Tibial nerve (tissue), 4 donors: ENCODE results near the gene LRRN4CL. TPM values are rescaled to one million over a fixed set of nuclear protein-coding genes. Genes with fewer than 3 reads are reported as not detected.

Source experiments
- DNase-seq, 2 donors: peaks; one replicate each; pipeline ENCODE4 v3.0.0-alpha.2; 2019; ENCODE audit warnings: low spot score in 2 of 2
- H3K27ac ChIP-seq, 4 donors: fragments of 200-600 bp; sonication (generic) in 3 of 4; one replicate each; pipeline ENCODE4 v1.5.1; 2017 to 2019; ENCODE audit warnings: mild to moderate bottlenecking in 1 of 4
- H3K27me3 ChIP-seq, 2 donors: fragments of 200-600 bp; sonication (generic) in 1 of 2; one replicate each; pipeline versions ENCODE4 v1.5.1 to v1.6.0; 2017 to 2019
- H3K36me3 ChIP-seq, 3 donors: fragments of 200-600 bp; sonication (generic); one replicate each; pipeline ENCODE4 v1.5.1; 2018 to 2019
- H3K4me1 ChIP-seq, 4 donors: fragments of 200-600 bp; sonication (generic) in 3 of 4; one replicate each; pipeline ENCODE4 v1.5.1; 2017 to 2019
- H3K4me3 ChIP-seq, 4 donors: fragments of 200-600 bp; sonication (generic) in 3 of 4; one replicate each; pipeline ENCODE4 v1.5.1; 2017 to 2019; ENCODE audit warnings: mild to moderate bottlenecking in 1 of 4, moderate library complexity in 1 of 4
- H3K9me3 ChIP-seq, 4 donors: fragments of 200-600 bp; sonication (generic) in 3 of 4; one replicate each; pipeline ENCODE4 v1.5.1; 2017 to 2019
- CTCF ChIP-seq, 5 experiments: fragments of 200-600 bp in 3 of 5; fragments of 450-650 bp in 2 of 5; sonication (generic) in 3 of 5; IDR thresholded peaks; one replicate each; pipeline ENCODE4 v1.5.1; 2016 to 2019; ENCODE audit warnings: antibody characterized with exemption in 5 of 5, mild to moderate bottlenecking in 3 of 5, moderate library complexity in 2 of 5
- EP300 ChIP-seq, 2 donors: sonication (generic); formaldehyde crosslinking; IDR thresholded peaks; one replicate each; pipeline ENCODE4 v1.6.1; 2017; ENCODE audit warnings: antibody characterized with exemption in 2 of 2, mild to moderate bottlenecking in 1 of 2
- POLR2A ChIP-seq, 2 donors: fragments of 450-650 bp; IDR thresholded peaks; one replicate each; pipeline ENCODE4 v1.6.1; 2017; ENCODE audit warnings: antibody characterized with exemption in 2 of 2, mild to moderate bottlenecking in 2 of 2, moderate library complexity in 2 of 2
- WGBS, 2 donors: methylation state at CpG; one replicate each; pipeline ENCODE4 v1.1.5; 2018; 5-methylcytosine and 5-hydroxymethylcytosine counted together
- total RNA-seq, 4 donors: library from RNA; depleted of rRNA; stranded (reverse); fragments of >200 nt; gene quantifications; one replicate each; pipeline ENCODE4 v1.1.0, GENCODE V29; 2016

The LRRN4CL gene
- total RNA-seq, 4 donors from 2014 or later, result 44.6 to 64.8 (median 48.4) TPM

- H3K9me3 ChIP-seq, result no peaks in the 10 kb centered on the region
- no peak for TF ChIP-seq CTCF (IDR thresholded peaks at IDR 0.05)
- TF ChIP-seq EP300 (IDR thresholded peaks at IDR 0.05), result no peak
- no peak for TF ChIP-seq POLR2A (IDR thresholded peaks at IDR 0.05)
- peak overlapping the region; percentile 66 to 96 (median 90) for H3K4me3 ChIP-seq
- H3K4me1 ChIP-seq, result peaks cover 0 to 70% (median 47%) of the 10 kb centered on the region in 4 donors
- WGBS, 2 donors, result 0 to 1% methylated on average over 20 of the region's 20 CpGs
- H3K27me3 ChIP-seq, result no peaks in the 10 kb centered on the region
- peaks cover 3 to 22% (median 13%) of the 10 kb centered on the region in 3 donors for H3K36me3 ChIP-seq
- peak; percentile 69 to 91 for DNase-seq
- peak overlapping the region; percentile 77 to 97 (median 90) for H3K27ac ChIP-seq
Measured at GRCh38 chr11:62727872-62728170, 38.5 kb upstream of the LRRN4CL start.

- peak within 1 kb of the TSS; percentile 66 to 96 (median 90) for H3K4me3 ChIP-seq
- H3K4me1 ChIP-seq, result peaks cover 0 to 66% (median 48%) of the 10 kb centered on the region in 4 donors
- no peaks in the 10 kb centered on the region for H3K27me3 ChIP-seq
- peak in 2 of 5 experiments; percentile 9 to 48 for TF ChIP-seq CTCF (IDR thresholded peaks at IDR 0.05)
- peak; percentile 67 to 95 for TF ChIP-seq POLR2A (IDR thresholded peaks at IDR 0.05)
- TF ChIP-seq EP300 (IDR thresholded peaks at IDR 0.05), result peak; percentile 46 to 97
- WGBS, 2 donors, result 0 to 1% methylated on average over 38 to 72 of the region's 72 CpGs
- H3K27ac ChIP-seq, result peak within 1 kb of the TSS; percentile 77 to 97 (median 90)
- DNase-seq, result peak; percentile 94 to 95
- H3K9me3 ChIP-seq, result no peaks in the 10 kb centered on the region
- H3K36me3 ChIP-seq, result peaks cover 3 to 24% (median 18%) of the 10 kb centered on the region in 3 donors
Measured at GRCh38 chr11:62727165-62727871, 38.0 kb upstream of the LRRN4CL start, which contains the start of gene HNRNPUL2. Gene HNRNPUL2, minus strand, starts transcription at chr11:62727457. Its CDS starts 301 bp downstream, at chr11:62727156.

GRCh38 chr11:62726915-62727164, 37.5 kb upstream of the LRRN4CL start:
- H3K4me3 ChIP-seq, result peak overlapping the region; percentile 66 to 96 (median 90)
- H3K27ac ChIP-seq, result peak overlapping the region; percentile 77 to 97 (median 90)
- 0 to 1% methylated on average over 6 to 23 of the region's 37 CpGs for WGBS, 2 donors
- no peak for TF ChIP-seq EP300 (IDR thresholded peaks at IDR 0.05)
- H3K27me3 ChIP-seq, result no peaks in the 10 kb centered on the region
- peaks cover 0 to 64% (median 48%) of the 10 kb centered on the region in 4 donors for H3K4me1 ChIP-seq
- no peaks in the 10 kb centered on the region for H3K9me3 ChIP-seq
- no peak for DNase-seq
- H3K36me3 ChIP-seq, result peaks cover 3 to 29% (median 23%) of the 10 kb centered on the region in 3 donors

GRCh38 chr11:62726156-62726914, 37.0 kb upstream of the LRRN4CL start:
- Histone ChIP-seq H3K4me1 (peaks cover 0 to 60% (median 46%) of the 10 kb centered on the region in 4 donors), H3K4me3 (peak overlapping the region; percentile 66 to 96 (median 90)), H3K9me3 (no peaks in the 10 kb centered on the region), H3K36me3 (peaks cover 3 to 30% (median 26%) of the 10 kb centered on the region in 3 donors), H3K27me3 (no peaks in the 10 kb centered on the region), H3K27ac (peak overlapping the region; percentile 77 to 97 (median 90))
- DNase-seq, result no peak
- no peak for TF ChIP-seq POLR2A (IDR thresholded peaks at IDR 0.05)
- TF ChIP-seq CTCF (IDR thresholded peaks at IDR 0.05), result no peak
- TF ChIP-seq EP300 (IDR thresholded peaks at IDR 0.05), result no peak
- 0 to 1% methylated on average over 39 to 51 of the region's 51 CpGs for WGBS, 2 donors

- no peak for DNase-seq
- Histone ChIP-seq H3K27ac (peak overlapping the region in 3 of 4 donors; percentile 90 to 97 (median 91)), H3K4me3 (peak overlapping the region; percentile 66 to 96 (median 90)), H3K9me3 (no peaks in the 10 kb centered on the region), H3K4me1 (peaks cover 0 to 53% (median 42%) of the 10 kb centered on the region in 4 donors), H3K27me3 (no peaks in the 10 kb centered on the region), H3K36me3 (peaks cover 3 to 32% (median 32%) of the 10 kb centered on the region in 3 donors)
- 0 to 1% methylated on average over 7 of the region's 7 CpGs for WGBS, 2 donors
- no peak for TF ChIP-seq EP300 (IDR thresholded peaks at IDR 0.05)
- no peak for TF ChIP-seq POLR2A (IDR thresholded peaks at IDR 0.05)
- TF ChIP-seq CTCF (IDR thresholded peaks at IDR 0.05), result no peak
Measured at GRCh38 chr11:62725646-62726045, 36.3 kb upstream of the LRRN4CL start.
